ENCODE measurements around the gene C19orf85.

The C19orf85 gene

GRCh38 chr19:55493052-55493644 lies 28.6 kb upstream of the C19orf85 start:
- Mint-ChIP-seq H3K36me3 (no peaks in the 10 kb centered on the region), H3K4me1 (no peaks in the 10 kb centered on the region), H3K27ac (no peak overlapping the region), H3K9me3 (no peaks in the 10 kb centered on the region), H3K4me3 (no peak overlapping the region)
- no peak for DNase-seq (ENCODE audit: low spot score in 2 of 2)
- ATAC-seq = no peak

- Mint-ChIP-seq H3K27ac (no peak overlapping the region), H3K4me1 (peaks cover 6% of the 10 kb centered on the region), H3K4me3 (no peak overlapping the region), H3K36me3 (peaks cover 4% of the 10 kb centered on the region), H3K9me3 (no peaks in the 10 kb centered on the region)
- ATAC-seq = no peak
- no peak for DNase-seq (ENCODE audit: low spot score in 2 of 2)
Measured at GRCh38 chr19:55492362-55492944, 27.9 kb upstream of the C19orf85 start.

DNA sequence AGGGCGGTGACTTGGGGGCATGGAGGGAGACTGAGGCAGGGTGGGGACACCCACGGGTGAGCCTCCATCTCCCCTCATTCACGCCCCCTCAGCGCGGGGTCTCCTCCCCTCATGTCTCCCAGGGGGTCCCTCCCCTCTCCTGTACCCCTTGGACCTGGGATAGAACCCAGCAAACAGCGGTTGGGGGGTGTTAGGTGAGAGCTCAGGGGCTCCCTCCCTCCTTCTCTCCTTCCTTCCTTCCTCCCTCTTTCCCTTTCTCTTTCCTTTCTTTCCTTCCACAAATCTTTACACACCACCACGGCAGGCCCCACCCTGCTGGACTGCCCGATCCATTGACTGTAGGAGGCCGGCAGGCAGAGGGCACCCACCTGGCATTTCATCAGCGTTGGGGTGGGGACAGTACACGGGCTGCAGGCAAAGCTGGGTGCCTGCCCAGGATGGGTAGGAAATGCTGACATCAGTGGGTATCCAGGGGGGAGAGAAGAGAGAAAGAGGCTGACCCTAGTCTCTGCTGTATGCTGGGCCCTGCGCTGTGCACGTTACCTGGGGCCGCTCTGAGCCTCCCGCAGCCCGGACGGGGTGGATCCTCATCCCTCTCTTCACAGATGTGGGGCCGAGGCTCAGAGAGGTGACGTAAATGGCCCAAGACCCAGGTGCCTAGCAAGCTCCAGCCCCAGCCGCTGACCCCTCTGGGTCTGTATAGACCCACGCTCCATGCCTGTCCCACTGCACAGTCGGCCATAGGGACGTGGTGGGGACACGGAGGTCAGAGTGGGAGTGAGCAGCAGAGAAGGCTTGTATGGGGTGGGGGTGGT lies 27.2 kb upstream of the C19orf85 start:
- no peak overlapping the region for H3K27ac Mint-ChIP-seq
- DNase-seq (ENCODE audit: low spot score in 2 of 2) = no peak
- peaks cover 7% of the 10 kb centered on the region for H3K36me3 Mint-ChIP-seq
- ATAC-seq = no peak
- no peaks in the 10 kb centered on the region for H3K9me3 Mint-ChIP-seq
- peaks cover 12% of the 10 kb centered on the region for H3K4me1 Mint-ChIP-seq
- H3K4me3 Mint-ChIP-seq = no peak overlapping the region

- Mint-ChIP-seq H3K36me3 (peaks cover 7% of the 10 kb centered on the region), H3K4me1 (peaks cover 19% of the 10 kb centered on the region), H3K27ac (no peak overlapping the region), H3K9me3 (no peaks in the 10 kb centered on the region), H3K4me3 (no peak overlapping the region)
- no peak for DNase-seq (ENCODE audit: low spot score in 2 of 2)
- ATAC-seq = no peak
Measured at GRCh38 chr19:55490478-55491432, 26.2 kb upstream of the C19orf85 start.

DNA sequence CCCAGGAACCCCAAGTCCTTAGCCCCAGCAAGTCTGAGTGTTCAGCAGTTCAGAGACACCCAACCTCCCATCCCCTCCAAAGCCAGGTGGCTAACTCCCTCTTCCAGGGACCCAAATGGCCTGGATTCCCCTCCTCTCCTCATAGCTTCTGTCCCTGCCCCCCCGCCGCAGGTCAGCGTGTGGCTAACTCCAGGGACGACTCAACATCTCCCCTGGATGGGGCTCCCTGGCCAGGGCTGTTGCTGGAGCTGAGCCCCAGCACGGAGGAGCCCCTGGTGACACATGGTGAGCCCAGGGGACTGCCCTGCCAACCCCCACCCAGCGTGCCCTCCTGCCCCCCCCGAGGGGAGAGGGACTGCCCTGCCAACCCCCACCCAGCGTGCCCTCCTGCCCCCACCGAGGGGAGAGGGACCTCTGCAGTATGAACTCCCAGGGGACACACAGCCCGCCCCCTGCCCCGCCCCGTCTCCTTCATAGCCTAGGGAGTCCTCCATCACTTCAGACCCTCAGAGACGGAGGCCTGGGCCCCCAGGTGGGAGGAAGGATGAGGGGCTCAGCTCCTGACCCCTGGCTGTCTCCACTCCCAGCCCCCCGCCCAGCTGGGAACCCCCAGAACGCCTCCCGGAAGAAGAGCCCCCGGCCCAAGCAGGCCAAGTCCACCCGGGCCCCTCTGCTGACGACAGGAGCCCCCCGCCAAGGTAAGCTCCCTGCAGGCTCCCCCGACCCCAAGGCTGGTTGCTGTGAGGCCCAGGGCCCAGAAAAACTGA lies 25.3 kb upstream of the C19orf85 start:
- H3K27ac Mint-ChIP-seq = no peak overlapping the region
- H3K4me1 Mint-ChIP-seq = peaks cover 24% of the 10 kb centered on the region
- H3K36me3 Mint-ChIP-seq = peaks cover 14% of the 10 kb centered on the region
- DNase-seq (ENCODE audit: low spot score in 2 of 2) (no peak), ATAC-seq (no peak)
- no peaks in the 10 kb centered on the region for H3K9me3 Mint-ChIP-seq
- no peak overlapping the region for H3K4me3 Mint-ChIP-seq

GRCh38 chr19:55488986-55489710 lies 24.6 kb upstream of the C19orf85 start:
- Mint-ChIP-seq H3K27ac (no peak overlapping the region), H3K4me3 (no peak overlapping the region), H3K4me1 (peaks cover 24% of the 10 kb centered on the region), H3K36me3 (peaks cover 14% of the 10 kb centered on the region), H3K9me3 (no peaks in the 10 kb centered on the region)
- ATAC-seq (no peak), DNase-seq (ENCODE audit: low spot score in 2 of 2) (no peak)

- H3K4me1 Mint-ChIP-seq = peaks cover 24% of the 10 kb centered on the region
- peaks cover 20% of the 10 kb centered on the region for H3K36me3 Mint-ChIP-seq
- peak within 1 kb of the TSS; percentile 41 for H3K4me3 Mint-ChIP-seq
- no peaks in the 10 kb centered on the region for H3K9me3 Mint-ChIP-seq
- DNase-seq (ENCODE audit: low spot score in 2 of 2) (no peak), ATAC-seq (no peak)
- peak within 1 kb of the TSS; percentile 83 for H3K27ac Mint-ChIP-seq
Measured at GRCh38 chr19:55487924-55488687, 23.6 kb upstream of the C19orf85 start, which contains the start of gene SSC5D. SSC5D (plus strand) TSS chr19:55488436; CDS start chr19:55488590, 154 bp downstream.

DNA sequence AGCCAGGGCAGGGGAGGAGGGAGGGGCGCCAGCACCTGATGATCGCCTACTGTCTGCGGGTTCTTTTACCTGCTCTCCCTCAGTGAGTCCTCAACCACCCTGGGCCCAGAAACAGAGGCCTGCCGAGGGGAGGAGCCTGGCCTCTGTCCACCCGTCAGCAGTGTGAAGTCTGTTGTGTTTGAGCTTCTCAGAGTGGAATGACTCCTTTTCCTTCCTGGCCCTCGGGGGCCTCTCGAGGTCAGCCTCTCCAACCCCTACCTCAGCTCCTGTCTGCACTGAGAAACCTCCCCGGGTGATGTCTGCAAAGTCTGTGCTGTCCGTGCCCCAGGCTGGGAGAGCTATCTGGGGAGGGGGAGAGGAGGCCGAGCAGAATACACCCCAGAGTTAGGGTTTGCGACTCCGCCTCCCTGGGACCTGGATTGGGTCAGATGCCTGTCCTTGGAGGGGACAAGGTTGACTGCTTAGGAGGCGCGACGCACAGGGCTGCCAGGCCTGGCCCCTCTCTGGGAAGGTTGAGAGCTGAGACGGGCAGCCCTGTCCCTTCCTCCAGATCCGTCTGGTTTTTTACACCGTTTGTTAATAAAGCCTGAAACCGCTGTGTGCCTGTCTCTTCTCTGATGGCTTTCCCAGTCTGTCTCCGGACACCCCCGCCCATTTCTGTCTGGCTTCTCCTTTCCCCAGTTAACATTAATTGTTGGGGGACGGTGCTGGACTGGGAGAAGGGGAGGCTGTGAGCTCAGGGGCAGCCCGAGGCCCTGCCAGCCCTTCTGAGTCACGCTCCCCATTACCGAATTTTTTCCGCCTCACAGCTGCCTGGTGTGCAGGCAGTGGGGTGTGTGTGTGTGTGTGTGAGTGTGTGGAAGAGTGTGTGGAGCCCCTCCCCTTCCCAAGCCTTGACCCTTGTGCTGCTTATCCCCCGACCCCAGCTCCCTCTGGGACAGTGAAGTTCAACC lies 22.7 kb upstream of the C19orf85 start:
- Mint-ChIP-seq H3K27ac (peak overlapping the region; percentile 83), H3K36me3 (peaks cover 20% of the 10 kb centered on the region), H3K9me3 (no peaks in the 10 kb centered on the region), H3K4me3 (peak overlapping the region; percentile 41), H3K4me1 (peaks cover 24% of the 10 kb centered on the region)
- no peak for DNase-seq (ENCODE audit: low spot score in 2 of 2)
- peak; percentile 57 for ATAC-seq

DNA sequence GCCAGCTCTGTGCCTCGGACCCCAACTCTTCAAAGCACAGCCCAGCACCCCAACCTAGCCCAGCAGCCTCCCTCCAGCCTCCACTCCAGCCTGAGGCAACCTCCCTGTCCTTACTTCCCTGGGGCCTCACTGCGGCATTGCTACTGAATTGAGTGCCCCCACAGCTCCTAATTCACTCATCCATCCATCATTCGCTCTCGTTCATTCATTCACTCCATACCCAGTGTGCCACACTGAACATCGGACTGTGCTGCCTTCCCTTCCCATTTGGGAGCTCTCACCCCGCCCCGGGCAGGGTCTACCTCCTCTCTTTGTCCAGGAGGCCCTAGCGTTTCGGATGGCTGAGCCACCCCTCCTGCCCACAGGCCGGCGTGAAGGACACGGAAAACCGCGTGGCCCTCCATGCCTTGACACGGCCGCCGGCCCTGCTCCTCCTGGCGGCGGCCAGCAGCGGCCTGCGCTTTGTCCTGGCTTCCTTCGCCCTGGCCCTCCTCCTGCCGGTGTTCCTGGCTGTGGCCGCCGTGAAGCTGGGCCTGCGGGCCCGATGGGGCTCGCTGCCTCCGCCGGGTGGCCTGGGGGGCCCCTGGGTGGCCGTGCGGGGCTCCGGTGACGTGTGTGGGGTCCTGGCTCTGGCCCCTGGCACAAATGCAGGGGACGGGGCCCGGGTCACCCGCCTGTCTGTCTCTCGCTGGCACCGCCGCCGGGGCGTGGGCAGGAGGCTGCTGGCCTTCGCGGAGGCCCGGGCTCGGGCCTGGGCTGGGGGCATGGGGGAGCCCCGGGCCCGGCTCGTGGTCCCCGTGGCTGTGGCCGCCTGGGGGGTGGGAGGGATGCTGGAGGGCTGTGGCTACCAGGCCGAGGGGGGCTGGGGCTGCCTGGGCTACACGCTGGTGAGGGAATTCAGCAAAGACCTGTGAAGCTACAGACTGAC lies 21.8 kb upstream of the C19orf85 start:
- Mint-ChIP-seq H3K4me1 (peaks cover 24% of the 10 kb centered on the region), H3K9me3 (no peaks in the 10 kb centered on the region), H3K27ac (peak overlapping the region; percentile 87), H3K4me3 (peak overlapping the region; percentile 68), H3K36me3 (peaks cover 20% of the 10 kb centered on the region)
- DNase-seq (ENCODE audit: low spot score in 2 of 2) (no peak), ATAC-seq (no peak)

DNA sequence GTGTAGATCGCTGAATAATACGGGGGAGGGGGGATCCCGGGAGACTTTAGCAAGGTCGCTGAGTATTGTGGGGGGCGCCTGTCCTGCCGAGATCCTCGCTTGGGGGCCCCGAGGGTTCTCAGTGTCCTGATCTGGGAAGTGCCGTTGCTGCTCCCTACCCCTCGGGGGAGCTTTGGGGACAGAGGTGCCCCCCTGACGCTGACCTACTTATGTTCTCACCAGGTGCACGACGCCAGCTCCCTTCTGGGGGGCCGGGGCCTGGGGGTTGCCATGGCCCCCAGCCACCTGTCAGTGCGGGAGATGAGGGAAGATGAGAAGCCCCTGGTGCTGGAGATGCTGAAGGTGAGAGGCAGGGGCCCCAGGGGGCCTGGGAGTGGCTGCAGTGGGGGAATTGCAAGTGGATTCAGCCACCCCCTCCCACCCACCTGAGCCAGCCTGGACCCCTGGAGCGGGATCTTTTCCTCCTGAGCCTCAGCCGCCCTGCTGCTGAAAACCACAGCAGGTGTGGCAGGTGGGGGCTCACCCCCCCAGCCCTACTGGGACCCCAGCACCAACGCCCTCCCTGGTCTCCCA lies 21.0 kb upstream of the C19orf85 start:
- peaks cover 24% of the 10 kb centered on the region for H3K4me1 Mint-ChIP-seq
- DNase-seq (ENCODE audit: low spot score in 2 of 2) (no peak), ATAC-seq (no peak)

DNA sequence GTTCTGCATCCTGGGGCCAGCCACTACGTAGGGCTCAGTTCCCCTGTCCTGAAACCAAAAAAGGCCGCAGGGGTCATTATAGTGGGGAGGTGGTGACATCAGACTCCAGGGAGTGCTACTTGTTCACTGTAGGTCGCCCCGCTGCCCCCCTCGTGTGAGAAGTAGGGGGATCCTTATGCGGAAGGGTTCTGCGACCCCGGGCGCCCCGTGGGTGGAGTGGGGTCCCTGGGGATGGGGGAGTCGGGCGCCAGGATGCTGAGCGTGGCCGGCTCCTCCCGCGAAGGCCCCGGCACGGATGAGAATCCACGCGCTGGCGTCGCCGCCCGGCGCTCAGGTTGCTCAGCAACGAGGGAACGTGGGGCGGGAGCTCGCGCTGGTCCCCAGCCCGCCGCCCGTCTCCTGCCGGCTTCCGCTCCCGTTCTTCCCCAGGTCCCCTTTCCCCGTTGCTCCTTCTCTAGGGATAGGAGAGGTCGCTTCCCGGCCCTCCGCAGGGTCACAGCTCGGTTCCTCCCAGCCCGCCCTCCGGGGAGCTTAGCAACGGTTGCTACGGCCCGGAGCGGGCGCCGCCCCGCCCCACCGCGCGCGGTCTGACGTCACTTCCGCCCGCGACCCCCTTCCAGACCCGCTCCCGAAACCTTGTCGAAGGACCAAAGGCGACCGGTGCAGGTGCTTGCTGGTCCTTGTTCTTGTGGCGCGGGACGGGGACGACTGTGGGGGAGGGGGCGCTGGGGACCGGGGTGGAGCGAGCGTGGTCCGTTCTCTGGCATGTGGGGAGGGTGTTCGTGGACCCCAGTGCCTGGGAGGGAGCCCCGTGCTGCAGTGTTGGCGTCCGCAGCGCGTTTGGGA lies 20.3 kb upstream of the C19orf85 start, which contains the start of gene NAT14:
TSS of gene NAT14 (plus strand) at position 596 of the 846 bp plus-strand sequence. CDS start 521 bp downstream, outside the sequence.
- Mint-ChIP-seq H3K4me1 (peaks cover 28% of the 10 kb centered on the region), H3K27ac (peak within 1 kb of the TSS; percentile 87), H3K36me3 (peaks cover 20% of the 10 kb centered on the region), H3K4me3 (peak within 1 kb of the TSS; percentile 68), H3K9me3 (no peaks in the 10 kb centered on the region)
- ATAC-seq = peak; percentile 75
- peak; percentile 65 to 88 for DNase-seq (ENCODE audit: low spot score in 2 of 2)

More for the DNA sequence above, 21.0 kb upstream of the C19orf85 start:
- Mint-ChIP-seq H3K4me3 (peak overlapping the region; percentile 68), H3K9me3 (no peaks in the 10 kb centered on the region), H3K27ac (peak overlapping the region; percentile 87), H3K36me3 (peaks cover 20% of the 10 kb centered on the region)
